ENCODE measurements around the gene SMC4. TPM values are rescaled to one million over a fixed set of nuclear protein-coding genes. Genes with fewer than 3 reads are reported as not detected.

Gene SMC4
- total and polyA plus RNA-seq, 2 of the 8 experiments (the other 6 are each of a cell fraction or from before 2014, with no cell fraction given) = 26.6 to 118 TPM

GRCh38 chr3:160455846-160456245 is 56.4 kb downstream of the SMC4 start:
- Histone ChIP-seq H3K79me1 (ENCODE audit: low read depth, low read length) (no peaks in the 10 kb centered on the region), H3K79me2 (ENCODE audit: control insufficient read depth in 1 of 2, insufficient read depth in 2 of 2, low read length in 2 of 2) (no peaks in the 10 kb centered on the region), H3K4me1 (replicated peaks in 1 of 4; ENCODE audit: control insufficient read depth in 3 of 4, insufficient read depth in 4 of 4, low read length in 3 of 4) (no peaks in the 10 kb centered on the region), H2BK15ac (ENCODE audit: low read length) (no peak overlapping the region), H3K56ac (replicated peaks; ENCODE audit: insufficient read length, low read depth, low read length) (no peak overlapping the region), H2BK120ac (replicated peaks; ENCODE audit: low read depth, low read length) (no peak overlapping the region), H3K4me3 (ENCODE audit: extremely low read depth in 1 of 4, insufficient read depth in 2 of 4, low read depth in 3 of 4, low read length in 4 of 4) (no peak overlapping the region), H4K8ac (ENCODE audit: extremely low read depth, insufficient read depth, low read length) (no peak overlapping the region), H3K4ac (replicated peaks; ENCODE audit: insufficient read length, low read depth, low read length) (no peak overlapping the region), H4K91ac (replicated peaks; ENCODE audit: insufficient read length, low read length) (no peak overlapping the region), H3K18ac (ENCODE audit: extremely low read depth, low read length) (no peak overlapping the region), H3K14ac (ENCODE audit: insufficient read length) (no peak overlapping the region), H2BK12ac (ENCODE audit: low read depth, low read length) (no peak overlapping the region), H4K20me1 (replicated peaks in 1 of 2; ENCODE audit: control insufficient read depth in 1 of 2, insufficient read depth in 2 of 2, low read length in 2 of 2) (no peaks in the 10 kb centered on the region), H3K4me2 (ENCODE audit: insufficient read depth in 1 of 2, low read depth in 2 of 2, low read length in 2 of 2) (no peak overlapping the region), H3K23ac (ENCODE audit: insufficient read length) (no peak overlapping the region), H3K27ac (ENCODE audit: low read depth, low read length) (no peak overlapping the region), H3K9me3 (ENCODE audit: insufficient read depth in 2 of 2, low read depth in 1 of 2, low read length in 1 of 2) (peaks cover 0 to 5% of the 10 kb centered on the region in 2 experiments; a peak in 1 of 4 replicates), H3K9ac (replicated peaks in 1 of 4; ENCODE audit: extremely low read depth in 1 of 4, low read depth in 3 of 4, low read length in 3 of 4) (no peak overlapping the region), H2AFZ (ENCODE audit: low read length) (no peak overlapping the region), H2AK5ac (ENCODE audit: low read depth, low read length) (no peak overlapping the region), H3K27me3 (replicated peaks in 1 of 4; ENCODE audit: control insufficient read depth in 3 of 4, extremely low read depth in 1 of 4, insufficient read depth in 3 of 4, low read length in 3 of 4) (no peaks in the 10 kb centered on the region), H2BK5ac (ENCODE audit: low read depth, low read length) (no peak overlapping the region), H2BK20ac (ENCODE audit: low read length) (no peak overlapping the region), H4K5ac (ENCODE audit: insufficient read length, low read depth, low read length) (no peak overlapping the region), H3K36me3 (ENCODE audit: control insufficient read depth in 2 of 4, insufficient read depth in 4 of 4, low read length in 3 of 4) (no peaks in the 10 kb centered on the region), H3K23me2 (ENCODE audit: low read depth, low read length) (no peaks in the 10 kb centered on the region)
- TF ChIP-seq HDAC2 (IDR thresholded peaks at IDR 0.05; ENCODE audit: borderline replicate concordance in 1 of 2, low read depth in 2 of 2, low read length in 2 of 2) = no peak
- no peak for TF ChIP-seq CTBP2 (IDR thresholded peaks at IDR 0.05; ENCODE audit: borderline replicate concordance, insufficient read depth, insufficient read length, low read length)
- no peak for TF ChIP-seq HDAC6 (IDR thresholded peaks at IDR 0.05; ENCODE audit: low read depth, low read length)
- no peak for TF ChIP-seq JUN (IDR thresholded peaks at IDR 0.05; ENCODE audit: low read depth, low read length)
- TF ChIP-seq TEAD4 (IDR thresholded peaks at IDR 0.05; ENCODE audit: low read depth, low read length) = no peak
- no peak for FAIRE-seq
- ChIA-PET CTCF (ENCODE audit: partially characterized antibody) (interaction anchor here (1.2 kb wide), 1 partner anchor 14 kb away, joined by 5 read pairs; no protein-coding TSS in a partner anchor), POLR2A (ENCODE audit: partially characterized antibody) (interaction anchor here (1.3 kb wide), 1 partner anchor 26 kb away, joined by 3 read pairs; no protein-coding TSS in a partner anchor)
- WGBS, 2 experiments (ENCODE audit: extremely low coverage in 1 of 2, insufficient coverage in 1 of 2, insufficient read length in 1 of 2, insufficient replicate concordance in 2 of 2, low coverage in 1 of 2, low lambda C conversion rate in 2 of 2, missing lambda C conversion rate in 1 of 2) = 95% methylated on average over 3 of the region's 3 CpGs; no CpG with 5 or more reads in 1 of the 2 experiments
- DNase-seq (ENCODE audit: low read depth in 1 of 2, low spot score in 2 of 2) = no peak
